ENCODE data around the gene DENND1A. TPM values are rescaled to one million over a fixed set of nuclear protein-coding genes. Genes with fewer than 3 reads are reported as not detected.
A peak's percentile ranks its signal among the peaks of the same experiment; 100 is the strongest.
"Not testable (repeated sequence)": the region's sequence is repeated elsewhere in the genome, so short reads cannot be mapped to it uniquely, and the experiment has no call there.

DENND1A gene
- total RNA-seq, 1 donor from 2014 or later, result 13.6 TPM

GRCh38 chr9:123414936-123415930 lies 514.7 kb downstream of the DENND1A start:
- ATAC-seq (no peak), DNase-seq (ENCODE audit: missing footprints) (no peak)
- intact Hi-C loops (cut with DNase I), result no loop called here

GRCh38 chr9:123414204-123414603 lies 515.7 kb downstream of the DENND1A start:
- intact Hi-C loops (cut with DNase I), result no loop called here
- ATAC-seq (no peak), DNase-seq (ENCODE audit: missing footprints) (no peak)

- DNase-seq (ENCODE audit: missing footprints) (no peak), ATAC-seq (no peak)
- intact Hi-C loops (cut with DNase I), result no loop called here
Measured at GRCh38 chr9:123412171-123412820, 517.6 kb downstream of the DENND1A start.

GRCh38 chr9:123411636-123412035 lies 518.3 kb downstream of the DENND1A start:
- DNase-seq (ENCODE audit: missing footprints) (no peak), ATAC-seq (no peak)
- intact Hi-C loops (cut with DNase I), result no loop called here

- intact Hi-C loops (cut with DNase I), result no loop called here
- ATAC-seq (no peak), DNase-seq (ENCODE audit: missing footprints) (no peak)
Measured at GRCh38 chr9:123411191-123411590, 518.7 kb downstream of the DENND1A start.

GRCh38 chr9:123410281-123410910 lies 519.5 kb downstream of the DENND1A start:
- no peak for ATAC-seq
- intact Hi-C loops (cut with DNase I), result no loop called here
- DNase-seq (ENCODE audit: missing footprints), result no peak

- no peak for DNase-seq (ENCODE audit: missing footprints)
- intact Hi-C loops (cut with DNase I), result no loop called here
- peak; percentile 56 for ATAC-seq
Measured at GRCh38 chr9:123408313-123409262, 521.3 kb downstream of the DENND1A start.

- ATAC-seq (peak; percentile 31), DNase-seq (ENCODE audit: missing footprints) (no peak)
- intact Hi-C loops (cut with DNase I), result no loop called here
Measured at GRCh38 chr9:123407217-123407851, 522.6 kb downstream of the DENND1A start.

- no peak for DNase-seq (ENCODE audit: missing footprints)
- intact Hi-C loops (cut with DNase I), result no loop called here
- no peak for ATAC-seq
Measured at GRCh38 chr9:123406691-123407216, 523.2 kb downstream of the DENND1A start.

- DNase-seq (ENCODE audit: missing footprints), result no peak
- intact Hi-C loops (cut with DNase I), result no loop called here
- no peak for ATAC-seq
Measured at GRCh38 chr9:123406016-123406415, 523.9 kb downstream of the DENND1A start.

- DNase-seq (ENCODE audit: missing footprints) (no peak), ATAC-seq (no peak)
- intact Hi-C loops (cut with DNase I), result loop anchor here (5.0 kb wide), 2 partner anchors 139 to 634 kb away; no protein-coding TSS in a partner anchor
Measured at GRCh38 chr9:123402981-123403509, 526.9 kb downstream of the DENND1A start.

- no peak for DNase-seq (ENCODE audit: missing footprints)
- intact Hi-C loops (cut with DNase I), result loop anchor here (5.0 kb wide), 2 partner anchors 140 to 635 kb away; no protein-coding TSS in a partner anchor
- peak; percentile 86 for ATAC-seq
Measured at GRCh38 chr9:123401879-123402513, 527.9 kb downstream of the DENND1A start.

GRCh38 chr9:123400926-123401503 lies 528.9 kb downstream of the DENND1A start:
- ATAC-seq, result peak; percentile 65
- intact Hi-C loops (cut with DNase I), result loop anchor here (5.0 kb wide), 2 partner anchors 141 to 636 kb away; no protein-coding TSS in a partner anchor
- peak; percentile 37 for DNase-seq (ENCODE audit: missing footprints)

- intact Hi-C loops (cut with DNase I), result loop anchor here (5.0 kb wide), 2 partner anchors 142 to 637 kb away; no protein-coding TSS in a partner anchor
- peak; percentile 71 for DNase-seq (ENCODE audit: missing footprints)
Measured at GRCh38 chr9:123399803-123400378, 530.0 kb downstream of the DENND1A start.

GRCh38 chr9:123398938-123399337 lies 531.0 kb downstream of the DENND1A start:
- intact Hi-C loops (cut with DNase I); ATAC-seq: not testable (repeated sequence)
- DNase-seq (ENCODE audit: missing footprints), result peak; percentile 44

More at GRCh38 chr9:123399803-123400378, 530.0 kb downstream of the DENND1A start:
- ATAC-seq, result no peak

- ATAC-seq, result no peak
- intact Hi-C loops (cut with DNase I), result no loop called here
- DNase-seq (ENCODE audit: missing footprints), result peak; percentile 56
Measured at GRCh38 chr9:123397975-123398374, 532.0 kb downstream of the DENND1A start.
